Measurements from ENCODE around the gene TUBGCP6. TPM values are rescaled to one million over a fixed set of nuclear protein-coding genes. Genes with fewer than 3 reads are reported as not detected.
A peak's percentile ranks its signal among the peaks of the same experiment; 100 is the strongest.

TUBGCP6 gene
- total RNA-seq, 1 donor from 2014 or later = 52.1 TPM

DNA sequence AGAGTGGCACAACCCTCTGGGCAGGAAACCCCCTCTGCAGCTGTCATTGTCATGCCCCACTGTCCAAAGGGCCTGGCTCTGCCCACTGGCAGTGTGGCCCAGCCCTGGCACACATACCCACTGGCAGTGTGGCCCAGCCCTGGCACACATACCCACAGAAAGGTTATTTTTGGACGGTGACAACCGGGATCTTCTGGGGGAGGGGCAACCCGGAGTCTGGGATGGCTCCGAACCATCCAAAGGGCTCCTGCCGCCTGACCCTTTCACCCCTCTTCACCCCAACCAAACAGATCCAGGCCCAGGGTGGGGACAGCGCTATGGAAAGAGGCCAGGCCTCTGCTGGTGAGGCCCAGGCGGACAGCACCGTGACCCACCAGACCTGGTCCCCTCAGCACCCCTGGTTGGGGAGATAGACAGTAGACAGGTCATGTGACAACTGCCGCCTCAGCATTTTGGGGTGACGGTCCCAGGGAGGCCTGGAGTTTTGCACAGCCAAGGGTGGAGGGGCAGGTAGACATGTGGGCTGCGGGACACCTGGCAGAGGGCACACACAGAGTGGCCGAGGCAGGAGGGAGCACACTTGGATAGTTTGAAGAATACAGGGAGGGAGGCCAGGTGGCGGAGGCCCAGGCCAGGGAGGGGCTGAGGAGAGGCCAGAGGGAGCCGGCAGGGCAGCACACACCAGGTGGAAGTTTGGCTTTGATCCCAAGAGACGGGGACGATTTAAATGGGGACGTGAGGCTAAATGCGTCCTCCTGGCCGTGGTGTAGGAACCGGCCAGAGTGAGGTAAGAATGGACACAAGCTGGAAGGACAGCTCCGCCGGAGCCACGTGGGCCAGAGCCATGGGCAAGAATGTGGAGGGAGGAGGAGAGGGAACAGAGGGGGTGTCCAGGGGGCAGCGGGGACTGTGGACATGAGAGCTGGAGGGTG, 13.8 kb upstream of the TUBGCP6 start:
- Mint-ChIP-seq H3K4me3 (peak overlapping the region; percentile 30), H3K36me3 (ENCODE audit: low read depth) (no peaks in the 10 kb centered on the region), H3K27me3 (ENCODE audit: insufficient read depth) (peaks cover 10% of the 10 kb centered on the region), H3K9me3 (no peaks in the 10 kb centered on the region), H3K27ac (no peak overlapping the region), H3K4me1 (ENCODE audit: low read depth) (no peaks in the 10 kb centered on the region)
- DNase-seq (ENCODE audit: low spot score) = no peak
- intact Hi-C loops (cut with micrococcal nuclease) = no loop called here

DNA sequence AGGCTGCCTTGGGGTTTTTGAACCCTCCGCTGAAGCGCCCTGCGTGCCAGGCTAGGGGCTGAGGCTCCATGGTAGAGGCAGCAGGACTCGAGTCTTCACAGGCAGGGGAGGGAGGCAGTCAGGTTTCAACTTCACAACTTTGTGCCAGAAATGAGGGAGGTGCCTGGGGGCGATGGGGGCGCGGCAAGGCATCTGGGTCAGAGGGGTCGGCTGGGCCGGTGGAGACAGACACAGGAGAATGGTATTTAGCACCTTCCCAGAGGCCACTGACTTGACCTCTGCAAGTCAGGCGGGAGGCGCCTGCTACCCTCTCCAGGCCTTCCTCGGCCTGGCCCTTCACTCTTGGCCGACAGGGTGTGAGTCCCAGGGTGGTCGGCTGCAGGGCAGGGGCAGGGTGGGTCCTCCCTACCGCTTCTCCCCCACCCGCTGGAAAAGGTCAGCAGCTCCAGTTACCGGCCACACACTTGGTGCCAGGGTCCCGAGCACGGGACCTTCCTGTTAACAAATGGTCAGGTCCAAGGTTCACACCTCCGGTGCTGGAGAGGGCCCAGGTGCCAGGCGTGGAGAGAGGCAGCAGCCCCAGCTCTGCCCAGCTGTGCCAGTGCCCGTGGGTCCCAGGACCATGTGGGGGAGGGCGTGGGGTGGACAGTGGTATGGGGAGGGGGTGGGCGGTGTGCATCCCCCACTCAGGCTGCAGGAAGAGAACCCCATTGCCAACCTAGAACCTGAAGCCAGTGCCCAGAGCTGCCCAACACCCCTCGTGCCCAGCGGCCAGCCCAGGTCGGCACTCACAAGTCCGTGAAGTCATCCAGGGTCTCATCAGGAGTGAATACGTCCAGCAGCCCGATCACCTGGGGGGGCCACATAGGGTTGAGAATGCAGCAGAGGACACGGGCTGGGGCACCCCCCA, 12.9 kb upstream of the TUBGCP6 start:
- intact Hi-C loops (cut with micrococcal nuclease) = no loop called here
- no peak for DNase-seq (ENCODE audit: low spot score)
- Mint-ChIP-seq H3K9me3 (no peaks in the 10 kb centered on the region), H3K36me3 (ENCODE audit: low read depth) (no peaks in the 10 kb centered on the region), H3K27me3 (ENCODE audit: insufficient read depth) (peaks cover 10% of the 10 kb centered on the region), H3K27ac (no peak overlapping the region), H3K4me1 (ENCODE audit: low read depth) (no peaks in the 10 kb centered on the region), H3K4me3 (no peak overlapping the region)

DNA sequence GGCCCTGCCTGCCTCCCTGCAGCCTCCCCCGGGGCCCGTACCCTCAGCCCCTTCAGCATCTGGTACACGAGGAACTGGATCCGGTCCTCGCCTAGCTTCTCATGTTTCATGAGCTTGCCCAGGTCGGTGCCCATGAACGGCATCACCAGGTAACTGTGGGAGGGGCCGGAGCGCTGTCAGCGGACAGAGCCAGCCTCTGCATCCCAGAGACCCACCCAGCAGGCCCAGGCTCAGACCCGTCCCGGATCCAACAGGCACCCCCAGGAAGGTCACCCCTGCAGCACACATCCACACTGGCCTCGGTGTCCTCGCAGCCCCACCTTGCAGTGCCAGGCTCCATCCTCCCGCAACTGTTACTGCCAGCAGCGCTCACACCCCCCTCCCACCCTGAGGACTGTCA, 12.2 kb upstream of the TUBGCP6 start:
- DNase-seq (ENCODE audit: low spot score) = no peak
- H3K9me3 Mint-ChIP-seq = no peaks in the 10 kb centered on the region
- H3K36me3 Mint-ChIP-seq (ENCODE audit: low read depth) = no peaks in the 10 kb centered on the region
- no peak overlapping the region for H3K27ac Mint-ChIP-seq
- no peak overlapping the region for H3K4me3 Mint-ChIP-seq
- H3K4me1 Mint-ChIP-seq (ENCODE audit: low read depth) = no peaks in the 10 kb centered on the region
- intact Hi-C loops (cut with micrococcal nuclease) = no loop called here
- peaks cover 6% of the 10 kb centered on the region for H3K27me3 Mint-ChIP-seq (ENCODE audit: insufficient read depth)

DNA sequence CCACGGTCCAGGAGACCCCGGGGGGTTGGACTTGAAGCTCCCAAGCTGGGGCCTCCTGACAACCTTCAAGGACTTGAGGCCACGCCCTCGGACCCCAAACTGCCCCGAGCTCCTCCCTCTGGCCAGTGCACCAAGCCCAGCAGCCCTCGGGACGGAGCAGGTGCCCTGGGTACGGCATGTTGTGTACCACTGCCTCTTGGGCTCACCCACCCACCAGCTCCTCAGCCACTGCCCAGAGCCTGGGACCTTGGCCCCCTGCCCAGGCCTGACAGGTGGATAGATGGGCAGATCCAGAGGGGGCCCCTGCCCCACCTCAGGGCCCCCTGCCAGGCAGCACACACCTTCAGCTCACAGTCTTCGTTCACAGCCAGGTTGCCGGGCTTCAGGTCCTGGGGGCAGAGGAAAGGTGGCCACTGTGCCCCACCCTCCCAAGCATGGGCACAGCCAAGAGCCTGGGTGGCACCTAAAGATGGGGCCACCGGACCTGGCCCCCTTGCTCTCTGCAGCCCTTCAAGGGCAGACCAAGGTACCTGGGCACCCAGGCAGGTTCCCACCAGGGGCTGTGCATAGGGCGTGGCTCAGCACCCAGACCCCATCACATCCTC, 11.5 kb upstream of the TUBGCP6 start:
- Mint-ChIP-seq H3K27ac (no peak overlapping the region), H3K4me3 (no peak overlapping the region), H3K4me1 (ENCODE audit: low read depth) (no peaks in the 10 kb centered on the region), H3K36me3 (ENCODE audit: low read depth) (no peaks in the 10 kb centered on the region), H3K9me3 (no peaks in the 10 kb centered on the region), H3K27me3 (ENCODE audit: insufficient read depth) (peaks cover 4% of the 10 kb centered on the region)
- DNase-seq (ENCODE audit: low spot score) = no peak
- intact Hi-C loops (cut with micrococcal nuclease) = no loop called here

DNA sequence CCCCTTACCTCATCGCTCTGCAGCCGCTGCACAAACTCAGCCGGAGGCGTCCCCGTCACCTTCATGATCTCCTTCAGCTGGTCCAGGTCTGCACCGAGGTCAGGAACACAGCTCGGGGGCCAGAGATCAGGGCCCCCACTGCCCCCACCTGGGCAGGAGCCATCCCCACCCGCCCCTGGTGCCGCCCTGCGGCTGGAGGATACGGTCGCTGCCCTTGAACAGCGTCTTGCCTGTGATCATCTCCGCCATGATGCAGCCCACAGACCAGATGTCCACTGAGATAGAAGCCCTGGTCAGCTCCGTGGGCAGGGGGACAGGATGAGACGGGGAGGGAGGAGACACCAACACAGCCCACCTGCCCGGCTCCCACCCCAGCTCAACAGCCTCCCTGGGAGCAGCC, 10.8 kb upstream of the TUBGCP6 start:
- no peak overlapping the region for H3K27ac Mint-ChIP-seq
- H3K27me3 Mint-ChIP-seq (ENCODE audit: insufficient read depth) = peaks cover 4% of the 10 kb centered on the region
- peaks cover 1% of the 10 kb centered on the region for H3K36me3 Mint-ChIP-seq (ENCODE audit: low read depth)
- no peaks in the 10 kb centered on the region for H3K4me1 Mint-ChIP-seq (ENCODE audit: low read depth)
- intact Hi-C loops (cut with micrococcal nuclease) = no loop called here
- no peaks in the 10 kb centered on the region for H3K9me3 Mint-ChIP-seq
- DNase-seq (ENCODE audit: low spot score) = no peak
- H3K4me3 Mint-ChIP-seq = no peak overlapping the region

DNA sequence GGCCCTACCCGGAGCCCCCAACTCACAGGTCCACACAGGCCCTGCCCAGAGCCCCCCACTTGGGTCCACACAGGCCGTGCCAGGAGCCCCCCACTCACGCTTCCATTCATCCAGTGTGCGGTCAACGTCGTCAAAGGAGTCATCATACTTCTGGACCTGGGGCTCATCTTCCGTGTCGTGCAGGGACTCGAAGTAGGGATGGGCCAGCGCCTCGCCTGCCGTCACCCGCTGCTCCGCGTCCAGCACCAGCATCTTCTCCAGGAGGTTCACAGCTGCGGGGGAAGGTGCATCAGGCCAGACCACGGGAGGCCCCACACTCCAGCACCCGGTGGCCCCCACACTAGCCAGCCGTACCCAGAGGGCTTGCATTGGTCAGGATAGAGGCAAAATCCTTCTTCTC, 10.3 kb upstream of the TUBGCP6 start:
- Mint-ChIP-seq H3K27me3 (ENCODE audit: insufficient read depth) (peaks cover 4% of the 10 kb centered on the region), H3K27ac (no peak overlapping the region), H3K4me1 (ENCODE audit: low read depth) (no peaks in the 10 kb centered on the region), H3K36me3 (ENCODE audit: low read depth) (peaks cover 1% of the 10 kb centered on the region), H3K4me3 (no peak overlapping the region), H3K9me3 (no peaks in the 10 kb centered on the region)
- no peak for DNase-seq (ENCODE audit: low spot score)
- intact Hi-C loops (cut with micrococcal nuclease) = no loop called here

DNA sequence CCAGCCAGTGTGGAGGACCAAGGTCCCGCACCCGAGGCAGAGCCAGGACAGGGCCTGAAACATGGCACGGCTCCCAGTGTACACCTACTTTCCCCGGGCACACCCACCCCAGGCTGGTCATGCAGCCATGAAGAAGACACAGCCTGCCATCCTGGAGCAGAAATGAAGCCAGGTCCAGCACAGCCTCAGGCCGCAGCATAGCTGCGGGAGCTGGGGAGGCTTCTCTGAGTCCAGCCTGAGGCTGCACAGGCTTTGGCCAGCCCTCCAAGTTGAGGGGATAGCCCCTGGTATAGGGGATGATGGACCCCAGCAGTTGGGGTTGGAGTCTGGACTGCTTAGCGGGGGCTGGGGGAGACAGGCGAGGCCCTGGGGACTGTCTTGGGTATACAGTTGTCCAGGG, 9.1 kb upstream of the TUBGCP6 start:
- Mint-ChIP-seq H3K9me3 (no peaks in the 10 kb centered on the region), H3K27ac (no peak overlapping the region), H3K4me3 (no peak overlapping the region), H3K27me3 (ENCODE audit: insufficient read depth) (no peaks in the 10 kb centered on the region), H3K4me1 (ENCODE audit: low read depth) (no peaks in the 10 kb centered on the region), H3K36me3 (ENCODE audit: low read depth) (peaks cover 1% of the 10 kb centered on the region)
- DNase-seq (ENCODE audit: low spot score) = no peak
- intact Hi-C loops (cut with micrococcal nuclease) = no loop called here

DNA sequence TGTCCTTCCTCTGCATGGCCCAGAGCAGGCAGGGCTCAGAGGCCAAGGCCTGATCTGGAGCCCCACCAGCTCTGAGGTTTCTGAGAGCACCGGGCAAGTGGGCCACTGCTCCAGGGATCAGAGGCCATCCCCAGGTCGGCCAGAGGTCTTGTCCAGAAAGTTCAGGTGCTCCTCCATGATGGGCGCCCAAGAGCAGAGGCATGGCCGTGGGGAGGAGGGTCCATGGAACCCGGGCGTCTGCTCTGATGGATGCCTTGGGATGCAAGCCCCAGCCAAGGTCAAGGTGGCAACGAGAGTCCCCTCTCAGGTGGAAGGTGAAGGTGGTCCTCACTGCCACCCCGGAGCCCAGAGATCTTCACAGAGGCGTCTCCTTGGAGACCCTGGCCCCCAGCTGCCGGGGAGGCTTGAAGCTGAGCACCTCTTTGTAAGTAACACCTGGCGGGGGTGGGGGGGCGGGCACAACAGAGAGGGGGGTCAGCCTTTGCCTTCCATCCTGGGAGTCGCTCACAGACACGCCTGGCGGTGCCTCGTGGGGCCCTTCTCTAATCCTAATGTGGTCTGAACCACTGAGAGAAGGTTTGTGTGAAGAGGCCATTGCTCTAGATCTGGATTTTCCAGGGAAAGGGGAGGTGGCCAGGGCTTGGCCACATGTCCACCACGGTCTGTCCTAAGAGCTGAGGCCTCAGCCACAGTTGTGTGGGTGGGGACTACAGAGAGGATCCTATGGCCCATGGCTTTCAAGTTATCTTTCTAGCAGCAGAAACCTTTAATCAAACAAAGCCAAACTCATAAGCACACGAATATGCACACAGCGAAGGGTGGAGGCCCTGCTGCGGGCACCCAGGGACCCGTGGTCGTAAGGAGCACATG, 8.5 kb upstream of the TUBGCP6 start:
- Mint-ChIP-seq H3K4me1 (ENCODE audit: low read depth) (no peaks in the 10 kb centered on the region), H3K27ac (no peak overlapping the region), H3K9me3 (no peaks in the 10 kb centered on the region), H3K36me3 (ENCODE audit: low read depth) (peaks cover 1% of the 10 kb centered on the region), H3K27me3 (ENCODE audit: insufficient read depth) (no peaks in the 10 kb centered on the region), H3K4me3 (no peak overlapping the region)
- intact Hi-C loops (cut with micrococcal nuclease) = no loop called here
- no peak for DNase-seq (ENCODE audit: low spot score)

DNA sequence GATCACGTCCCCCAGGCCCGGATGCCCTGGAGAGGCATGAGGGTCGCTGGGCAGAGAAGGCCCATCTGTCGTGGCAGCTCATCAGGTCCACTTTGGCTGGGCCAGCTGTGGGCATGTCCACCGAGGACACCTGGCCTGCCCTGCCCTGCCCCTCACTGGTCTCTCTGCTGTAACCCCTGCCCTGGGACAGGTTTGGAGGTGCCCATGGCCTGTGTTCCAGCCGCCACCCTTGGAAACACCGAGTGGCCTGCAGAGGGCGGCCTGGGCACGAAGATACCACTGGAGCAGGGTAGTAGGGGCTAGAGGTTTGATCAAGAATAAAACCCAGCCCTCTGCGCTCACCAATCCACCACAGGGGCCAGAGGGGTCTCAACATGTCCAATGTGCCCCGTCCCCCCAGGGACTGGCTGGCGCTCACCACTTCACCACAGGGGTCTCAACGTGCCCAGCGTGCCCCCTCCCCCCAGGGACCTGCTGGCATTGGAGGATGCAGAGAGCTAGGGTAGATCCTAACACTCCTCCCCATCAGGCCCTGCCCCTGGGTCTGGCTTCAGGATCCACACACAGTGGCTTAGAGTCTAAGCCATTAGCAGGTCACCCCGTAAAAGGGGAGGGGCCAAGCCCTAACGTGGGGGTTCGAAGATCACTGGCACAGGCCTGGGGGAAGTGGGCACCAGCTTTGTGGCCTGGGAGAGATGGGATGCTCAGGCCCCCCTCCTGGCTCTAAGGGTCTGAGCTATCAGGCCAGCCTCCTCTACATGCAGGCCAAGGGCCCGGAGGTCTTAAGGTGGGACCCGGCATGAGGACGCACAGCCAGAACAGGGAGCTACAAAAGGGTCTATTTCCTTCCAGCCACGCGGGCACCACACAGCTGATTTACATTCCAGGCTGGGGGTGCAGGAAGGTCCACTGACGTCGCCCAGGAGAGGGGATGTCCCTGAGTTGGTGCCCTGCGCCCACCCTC, 7.5 kb upstream of the TUBGCP6 start:
- no peaks in the 10 kb centered on the region for H3K9me3 Mint-ChIP-seq
- no peak overlapping the region for H3K4me3 Mint-ChIP-seq
- peak; percentile 54 for DNase-seq (ENCODE audit: low spot score)
- no peak overlapping the region for H3K27ac Mint-ChIP-seq
- H3K4me1 Mint-ChIP-seq (ENCODE audit: low read depth) = peaks cover under 1% of the 10 kb centered on the region
- H3K27me3 Mint-ChIP-seq (ENCODE audit: insufficient read depth) = no peaks in the 10 kb centered on the region
- intact Hi-C loops (cut with micrococcal nuclease) = no loop called here
- H3K36me3 Mint-ChIP-seq (ENCODE audit: low read depth) = peaks cover 5% of the 10 kb centered on the region

DNA sequence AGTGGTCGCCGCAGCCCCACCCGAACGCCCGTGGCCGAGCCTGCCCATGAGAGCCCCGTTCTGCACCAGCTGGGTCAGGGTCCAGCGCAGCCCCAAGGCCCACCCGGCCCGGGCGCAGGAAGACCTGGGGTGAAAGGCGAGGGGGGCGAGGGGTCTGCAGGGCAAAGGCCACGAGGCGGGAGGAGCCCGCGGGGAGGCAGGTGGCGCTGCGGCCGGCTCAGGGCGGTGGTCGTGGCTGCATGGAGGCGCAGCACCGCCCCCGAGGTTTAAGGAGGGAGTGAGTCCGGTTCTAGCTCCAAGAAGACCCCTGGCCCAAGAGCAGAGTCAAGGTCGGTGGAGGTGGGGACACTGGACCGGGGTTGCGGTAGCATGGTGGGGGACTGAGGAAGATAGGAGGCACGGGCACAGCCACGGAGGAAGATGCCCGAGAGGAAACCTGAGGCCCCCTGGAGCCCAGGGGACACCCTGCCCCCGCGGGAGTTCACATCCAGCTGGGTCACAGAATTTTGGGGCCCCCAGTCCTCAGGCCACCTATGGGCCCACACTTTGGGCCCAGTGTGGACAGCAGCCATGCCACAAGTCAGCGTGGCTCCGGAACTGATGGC, 6.8 kb upstream of the TUBGCP6 start:
- Mint-ChIP-seq H3K27me3 (ENCODE audit: insufficient read depth) (no peaks in the 10 kb centered on the region), H3K4me1 (ENCODE audit: low read depth) (peaks cover 5% of the 10 kb centered on the region), H3K4me3 (peak overlapping the region; percentile 26), H3K9me3 (no peaks in the 10 kb centered on the region), H3K36me3 (ENCODE audit: low read depth) (peaks cover 7% of the 10 kb centered on the region), H3K27ac (no peak overlapping the region)
- no peak for DNase-seq (ENCODE audit: low spot score)
- intact Hi-C loops (cut with micrococcal nuclease) = loop anchor here (1.0 to 2.0 kb wide), 2 partner anchors 19 to 369 kb away; partner anchors contain the start of gene MAPK11
